ENCODE measurements around the gene PDPN.
"Not testable (repeated sequence)": the region's sequence is repeated elsewhere in the genome, so short reads cannot be mapped to it uniquely, and the experiment has no call there.

PDPN gene, protein sequence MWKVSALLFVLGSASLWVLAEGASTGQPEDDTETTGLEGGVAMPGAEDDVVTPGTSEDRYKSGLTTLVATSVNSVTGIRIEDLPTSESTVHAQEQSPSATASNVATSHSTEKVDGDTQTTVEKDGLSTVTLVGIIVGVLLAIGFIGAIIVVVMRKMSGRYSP

DNA sequence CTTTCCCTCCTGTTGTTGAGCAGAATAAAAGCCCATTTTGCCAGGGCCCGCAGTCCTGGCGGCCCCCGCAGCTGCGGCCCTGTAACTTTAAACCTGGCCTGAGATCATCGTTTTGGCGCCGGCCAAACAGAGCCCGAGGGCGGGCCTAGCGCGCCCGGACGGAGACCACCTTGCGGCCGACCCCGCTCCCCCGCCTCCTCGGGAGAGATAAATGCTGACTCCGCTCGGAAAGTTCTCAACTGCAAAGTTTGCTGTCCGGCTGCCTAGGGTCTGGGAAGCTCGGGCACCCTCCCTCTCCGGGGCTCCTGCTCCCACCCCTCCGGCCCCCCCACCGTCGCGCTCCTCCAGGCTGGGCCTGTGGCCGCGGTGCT, at the start of gene PDPN:
Gene PDPN (plus strand): TSS at position 238 of the 371 bp plus-strand sequence. CDS start 202 bp downstream, outside the sequence.
- DNase-seq = no peak

DNA sequence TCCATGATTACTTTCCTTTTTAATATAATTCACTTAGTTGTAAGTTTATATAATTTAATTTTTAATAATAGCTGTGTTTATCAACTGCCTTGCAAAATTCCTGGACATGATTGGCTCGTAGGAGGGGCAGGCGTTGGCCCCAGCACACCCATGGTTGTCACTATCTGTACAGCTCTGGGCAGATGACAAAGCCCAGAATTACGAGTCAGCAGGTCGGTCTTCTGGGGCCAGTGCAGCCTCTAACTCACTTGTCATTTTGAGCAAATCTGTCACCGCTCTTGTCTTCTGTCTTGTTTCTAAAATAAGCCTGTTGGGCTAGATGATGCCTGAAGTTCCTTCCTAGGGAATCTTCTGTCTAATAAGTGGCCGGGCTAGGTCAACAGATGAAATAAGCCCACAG, 48.4 kb upstream of the PDPN start:
- DNase-seq = no peak

DNA sequence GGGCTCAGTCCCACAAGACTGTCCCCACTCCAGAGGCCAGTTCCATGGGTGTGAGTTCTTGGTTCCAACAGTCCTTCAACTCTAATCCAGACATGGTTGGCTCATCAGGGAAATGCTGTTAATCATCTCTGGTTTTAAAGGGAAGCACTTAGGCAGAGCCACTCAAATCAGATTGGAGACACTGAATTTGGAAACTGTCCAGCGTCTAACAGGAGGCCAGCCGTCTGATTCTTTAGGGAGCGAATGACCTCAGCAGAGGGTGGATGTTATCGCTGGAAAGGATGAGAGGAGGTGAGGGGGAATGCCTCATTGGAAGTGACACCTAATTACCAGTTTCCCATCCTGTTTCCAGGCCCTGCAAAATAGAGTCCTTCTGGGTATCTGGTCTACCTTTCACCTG, 47.1 kb upstream of the PDPN start:
- DNase-seq = no peak

DNA sequence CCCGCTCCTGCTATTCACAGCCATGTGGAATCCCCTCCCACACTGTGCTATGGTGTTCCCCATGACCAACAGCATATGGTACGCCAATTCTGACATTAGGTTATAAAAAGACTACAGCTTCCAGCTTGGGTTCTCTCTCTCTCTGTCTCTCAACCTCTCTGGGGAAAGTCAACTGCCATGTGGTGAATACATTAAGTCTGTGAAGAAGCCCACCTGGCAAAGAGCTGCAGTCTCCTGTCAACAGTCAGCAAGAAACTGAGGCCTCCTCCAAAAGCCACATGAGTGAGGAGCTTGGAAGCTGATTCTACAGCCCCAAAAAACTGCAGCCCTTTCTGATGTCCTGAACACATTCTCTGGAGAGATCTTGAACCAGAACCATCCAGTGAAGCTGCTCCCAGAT, 44.8 kb upstream of the PDPN start:
- DNase-seq = no peak

DNA sequence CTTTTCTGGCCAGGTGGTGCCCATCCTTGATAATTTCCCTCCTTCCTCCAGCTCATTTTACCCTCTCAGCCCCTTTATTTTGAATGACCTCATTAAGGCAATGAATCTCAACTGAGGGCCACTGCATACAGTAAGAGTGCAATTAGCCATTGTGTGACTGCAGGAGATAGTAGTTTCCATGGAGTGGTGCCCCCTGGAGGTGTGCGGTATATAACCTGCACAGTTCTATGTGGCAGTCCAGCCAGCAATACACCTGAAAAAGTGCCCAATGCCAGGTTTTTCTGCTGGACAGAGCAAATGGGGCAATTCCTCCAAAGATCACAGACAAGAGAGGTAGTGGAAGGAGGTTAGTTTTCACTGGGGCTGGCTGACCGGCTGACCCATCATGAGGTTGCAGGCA, 43.9 kb upstream of the PDPN start:
- DNase-seq = no peak

DNA sequence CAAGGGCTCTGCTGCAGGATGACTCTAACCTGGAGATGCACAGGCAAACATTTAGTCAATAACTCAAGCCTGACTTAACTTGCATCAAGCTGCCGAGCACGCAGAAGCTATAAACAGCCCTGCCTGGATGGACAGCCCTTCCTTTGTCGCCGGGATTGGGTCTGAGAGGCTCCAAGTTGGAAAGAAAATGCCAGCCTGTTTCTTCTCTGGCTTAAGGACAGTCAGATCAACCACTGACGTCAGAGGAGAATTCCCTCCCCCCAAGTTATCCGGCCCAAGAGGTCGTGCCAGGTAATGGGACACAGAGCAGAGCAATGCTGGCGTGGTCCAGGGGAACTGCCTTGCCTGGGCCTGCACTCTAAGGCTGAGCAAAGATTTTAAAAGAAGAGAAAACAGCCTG, 42.8 kb upstream of the PDPN start:
- DNase-seq = no peak

DNA sequence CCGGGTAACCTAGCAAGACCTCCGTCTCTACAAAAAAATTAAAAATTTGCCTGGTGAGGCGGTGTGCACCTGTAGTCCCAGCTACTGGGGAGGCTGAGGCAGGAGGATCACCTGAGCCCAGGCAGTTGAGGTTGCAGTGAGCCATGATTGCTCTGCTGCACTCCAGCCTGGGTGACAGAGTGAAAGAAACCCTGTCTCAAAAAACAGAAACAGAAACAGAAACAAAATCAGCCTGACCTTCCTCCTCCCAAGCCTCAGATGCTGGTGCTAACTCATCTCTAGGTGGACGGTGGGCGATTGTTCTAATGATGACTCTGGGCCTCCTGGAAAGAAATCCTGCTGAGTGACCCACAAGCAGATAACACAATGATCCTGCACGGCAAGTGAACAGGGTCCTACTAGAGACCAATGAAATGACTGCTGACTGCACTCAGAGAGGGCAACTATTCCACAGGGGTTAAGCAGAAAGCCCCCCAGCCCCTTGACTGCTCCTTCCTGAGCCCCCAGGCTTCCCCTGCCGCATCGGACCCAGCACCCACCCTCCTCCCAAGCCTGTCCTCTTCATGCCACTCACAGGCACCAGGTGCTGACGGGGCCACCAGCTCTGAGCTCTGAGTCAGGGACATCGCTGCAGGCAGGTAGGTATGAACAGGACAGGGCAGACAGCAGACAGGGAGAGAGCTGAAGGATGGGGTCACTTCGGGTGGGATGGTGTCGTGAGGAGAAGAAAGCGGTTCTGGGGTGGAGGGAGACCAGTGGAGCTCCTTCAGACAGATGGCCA, 42.0 kb upstream of the PDPN start:
- no peak for DNase-seq

DNA sequence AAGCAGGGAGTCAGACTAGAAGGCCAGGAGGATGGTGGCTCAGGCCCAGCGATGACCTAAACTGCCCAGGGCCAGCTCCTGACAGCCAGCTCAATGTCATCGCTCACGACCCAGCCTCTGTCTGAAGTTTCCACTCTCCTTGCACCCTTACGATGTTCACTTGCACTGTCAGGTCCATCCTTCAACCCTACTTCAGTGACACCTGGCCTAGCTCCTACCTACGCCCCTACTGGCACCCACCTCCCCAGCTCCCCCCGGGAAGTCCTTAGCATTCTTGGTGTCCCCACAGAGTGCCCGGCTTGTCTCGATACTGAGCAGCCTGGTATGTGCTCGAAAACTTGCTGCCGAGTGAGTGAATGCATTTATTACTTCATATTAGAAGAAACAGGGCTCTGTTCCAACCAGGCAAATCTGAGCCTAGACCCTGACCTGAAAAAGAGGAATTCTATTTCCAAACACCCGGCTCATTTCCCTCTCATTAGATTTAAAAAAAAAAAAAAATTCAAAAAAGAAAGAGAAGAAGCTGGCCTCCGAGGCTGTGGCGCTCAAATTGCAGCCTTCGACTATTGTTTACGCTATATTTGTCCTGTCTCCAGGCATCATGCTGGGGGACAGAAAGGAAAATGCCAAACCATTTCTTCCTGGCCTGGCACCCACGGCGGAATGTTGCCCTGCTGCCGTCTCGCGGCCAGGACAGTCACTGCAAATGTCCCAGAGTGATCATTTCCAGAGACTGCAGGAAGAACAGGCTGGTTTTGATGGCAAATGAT, 40.0 kb upstream of the PDPN start:
- DNase-seq = no peak

DNA sequence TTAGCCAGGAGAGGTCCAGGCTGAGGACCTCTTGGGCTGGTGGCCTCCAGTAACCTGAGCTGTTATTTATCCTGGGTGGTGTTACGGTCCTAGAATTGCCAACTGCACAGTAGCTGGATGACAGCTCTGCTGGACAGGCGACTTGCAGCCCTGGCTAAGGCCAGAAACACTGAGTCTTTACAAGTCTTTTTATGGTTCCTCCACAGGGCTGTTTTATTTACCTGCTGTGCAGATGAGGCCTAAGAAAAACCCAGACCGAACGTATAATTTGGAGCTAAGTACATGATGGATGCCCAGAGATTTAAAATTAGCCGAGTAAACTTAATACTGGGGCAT, 39.4 kb upstream of the PDPN start:
- no peak for DNase-seq

DNA sequence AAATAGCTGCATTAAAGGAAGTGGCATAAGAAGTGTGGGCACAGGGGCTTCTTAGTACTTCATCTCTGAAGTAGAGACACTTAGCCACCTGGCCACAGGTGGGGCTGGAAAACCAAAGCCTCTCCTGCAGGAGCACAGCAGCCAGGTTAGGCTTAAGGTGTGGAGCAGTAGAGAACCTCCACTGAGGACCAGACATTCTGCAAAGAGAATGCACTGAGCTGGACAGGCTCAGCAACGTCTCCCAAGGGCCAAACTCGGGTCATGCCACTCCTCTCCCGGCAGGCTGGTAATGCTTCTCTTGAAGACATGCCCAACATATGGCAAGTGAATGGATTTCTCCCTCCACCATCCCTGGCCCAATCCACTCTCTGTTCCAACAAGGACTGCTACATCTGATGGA, 36.8 kb upstream of the PDPN start:
- no peak for DNase-seq

DNA sequence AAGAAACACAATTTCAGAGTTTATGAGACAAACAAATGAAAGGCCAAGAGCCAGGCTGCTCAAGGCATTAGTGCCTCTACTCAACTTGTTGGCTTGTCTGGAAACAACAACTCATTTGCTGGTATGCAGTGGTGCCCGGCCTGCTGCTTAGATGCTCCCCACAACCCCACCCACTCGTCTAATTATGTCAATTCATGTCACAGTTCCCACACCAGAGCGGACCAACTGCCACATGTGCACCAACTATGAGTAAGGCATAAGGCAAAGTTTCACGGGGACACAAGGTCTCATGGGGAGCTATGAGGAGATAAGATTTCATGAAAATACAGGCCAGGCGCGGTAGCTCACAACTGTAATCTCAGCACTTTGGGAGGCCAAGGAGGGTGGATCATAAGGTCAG, 35.4 kb upstream of the PDPN start:
- no peak for DNase-seq

DNA sequence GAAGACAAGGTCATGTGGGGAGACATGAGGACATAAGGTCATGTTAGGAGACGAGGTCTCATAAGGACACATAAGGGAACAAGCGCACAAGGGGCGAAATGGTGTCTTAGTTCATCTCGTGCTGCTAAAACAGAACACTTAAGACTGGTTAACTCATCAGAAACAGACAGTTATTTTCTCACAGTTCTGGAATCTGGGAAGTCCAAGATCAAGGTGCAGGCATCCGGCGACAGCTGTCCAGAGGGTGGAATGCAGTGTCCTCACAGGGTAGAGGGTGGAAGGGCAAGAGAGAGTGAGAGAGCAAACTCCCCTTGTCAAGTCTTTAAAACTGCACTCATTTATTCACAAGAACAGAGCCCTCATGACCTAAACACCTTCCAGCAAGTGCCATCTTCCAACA, 34.6 kb upstream of the PDPN start:
- DNase-seq = no peak

DNA sequence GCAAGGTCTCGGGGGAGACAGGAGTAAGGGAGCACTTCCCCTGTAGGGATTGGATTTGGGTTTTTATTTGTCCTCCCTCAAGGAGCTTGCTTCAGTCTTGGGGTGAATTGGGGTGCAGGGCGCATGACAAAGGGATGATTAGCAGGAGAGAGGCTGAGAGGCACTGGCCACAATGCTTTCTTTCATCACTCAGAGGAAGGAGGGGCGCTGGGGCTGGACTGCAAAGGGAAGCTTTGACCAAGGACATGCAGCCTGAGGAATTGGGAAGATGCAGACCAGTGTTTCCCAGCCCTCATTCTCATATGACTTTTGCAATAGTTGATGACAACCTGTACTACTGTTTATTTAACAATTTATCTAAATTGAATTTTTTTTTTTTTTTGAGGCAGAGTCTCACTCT, 34.1 kb upstream of the PDPN start:
- no peak for DNase-seq

DNA sequence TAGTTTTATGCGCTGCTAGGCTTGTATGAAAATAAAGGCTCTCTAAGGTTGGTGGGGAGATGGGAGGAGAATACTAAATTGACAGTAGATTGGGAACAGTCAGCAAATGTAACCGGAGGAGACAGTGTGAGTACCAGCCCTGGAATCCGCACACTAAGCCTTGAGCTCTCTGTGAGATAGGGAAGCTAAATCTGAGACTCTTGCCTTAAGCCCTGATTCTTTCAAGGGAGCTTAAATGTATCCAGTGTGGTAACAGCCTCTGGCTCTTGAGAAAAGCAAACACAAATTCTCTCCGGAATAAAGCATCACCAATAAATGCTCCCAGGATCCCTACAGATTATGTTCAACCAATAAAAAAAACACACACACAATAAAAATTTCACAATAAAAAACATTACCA, 33.0 kb upstream of the PDPN start:
- no peak for DNase-seq

DNA sequence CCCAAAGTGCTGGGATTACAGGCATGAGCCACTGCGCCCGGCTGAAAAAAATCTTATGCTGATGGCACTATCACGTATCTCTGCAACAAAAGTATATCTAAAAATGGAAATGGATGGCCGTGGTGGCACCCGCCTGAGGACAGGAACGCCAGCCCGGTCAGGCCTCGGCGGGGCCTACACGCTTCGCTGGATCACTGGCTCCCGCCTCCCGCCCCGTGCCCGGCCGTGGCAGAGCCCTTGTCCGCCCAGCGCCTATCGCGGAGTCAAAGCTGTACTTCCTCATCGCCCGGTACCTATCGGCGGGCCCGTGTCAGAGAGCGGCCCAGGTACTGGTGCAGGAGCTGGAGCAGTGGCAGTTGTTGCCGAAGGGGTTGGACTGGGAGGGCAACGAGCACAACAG, 28.8 kb upstream of the PDPN start:
- no peak for DNase-seq

DNA sequence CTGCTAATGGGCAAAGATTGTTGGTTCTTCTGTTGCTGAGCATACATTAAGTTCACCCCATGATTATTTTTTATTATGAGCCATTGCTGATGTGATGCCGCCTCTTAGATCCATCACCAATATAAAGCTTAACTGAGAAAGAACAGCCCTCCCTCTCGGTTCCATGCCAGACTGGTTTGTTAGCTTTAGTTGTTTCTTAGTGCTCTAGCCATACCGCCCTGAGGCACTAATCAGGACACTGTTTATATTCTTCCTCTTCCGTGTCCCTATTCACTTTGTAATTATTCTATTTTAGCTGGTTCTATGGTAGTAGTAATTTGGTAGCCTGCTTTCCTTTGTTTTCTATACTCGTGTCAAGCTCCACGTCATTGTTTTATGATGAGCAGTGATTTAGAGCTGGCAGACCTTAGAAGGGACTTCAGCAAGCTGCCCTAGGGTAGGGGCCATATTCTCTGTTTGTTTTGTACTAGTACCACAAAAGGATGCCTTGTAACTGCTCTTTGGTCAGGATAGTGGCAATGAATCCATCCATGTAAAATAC, 27.3 kb upstream of the PDPN start:
- no peak for DNase-seq

DNA sequence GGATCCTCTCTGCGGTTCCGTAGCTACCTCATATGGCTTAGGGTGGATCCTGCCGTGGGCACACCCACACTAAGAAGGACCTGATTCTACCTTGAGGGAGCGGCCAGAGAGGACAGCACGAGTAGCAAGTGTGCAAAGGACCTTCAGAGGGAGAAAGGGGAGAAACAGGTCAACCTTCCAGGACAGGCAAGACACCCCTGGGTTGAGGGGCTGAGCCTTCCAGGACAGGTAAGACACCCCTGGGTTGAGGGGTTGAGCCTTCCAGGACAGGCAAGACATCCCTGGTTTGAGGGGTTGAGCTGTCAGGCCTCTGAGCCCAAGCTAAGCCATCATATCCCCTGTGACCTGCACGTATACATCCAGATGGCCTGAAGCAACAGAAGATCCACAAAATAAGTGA, 23.1 kb upstream of the PDPN start:
- DNase-seq = no peak

DNA sequence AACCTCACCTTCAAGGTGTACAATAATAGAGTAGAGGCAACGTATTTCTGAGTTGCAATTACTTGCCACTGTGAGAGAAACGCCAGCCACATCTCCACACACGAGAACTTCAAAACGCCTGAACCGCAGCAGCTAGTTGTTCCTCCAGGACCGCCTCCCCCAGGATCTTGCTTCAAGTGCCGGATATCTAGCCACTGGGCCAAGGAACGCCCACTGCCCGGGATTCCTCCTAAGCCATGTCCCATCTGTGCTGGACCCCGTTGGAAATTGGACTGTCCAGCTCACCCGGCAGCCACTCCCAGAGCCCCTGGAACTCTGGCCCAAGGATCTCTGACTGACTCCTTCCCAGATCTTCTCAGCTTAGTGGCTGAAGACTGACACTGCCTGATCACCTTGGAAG, 20.7 kb upstream of the PDPN start:
- not testable (repeated sequence) for DNase-seq

DNA sequence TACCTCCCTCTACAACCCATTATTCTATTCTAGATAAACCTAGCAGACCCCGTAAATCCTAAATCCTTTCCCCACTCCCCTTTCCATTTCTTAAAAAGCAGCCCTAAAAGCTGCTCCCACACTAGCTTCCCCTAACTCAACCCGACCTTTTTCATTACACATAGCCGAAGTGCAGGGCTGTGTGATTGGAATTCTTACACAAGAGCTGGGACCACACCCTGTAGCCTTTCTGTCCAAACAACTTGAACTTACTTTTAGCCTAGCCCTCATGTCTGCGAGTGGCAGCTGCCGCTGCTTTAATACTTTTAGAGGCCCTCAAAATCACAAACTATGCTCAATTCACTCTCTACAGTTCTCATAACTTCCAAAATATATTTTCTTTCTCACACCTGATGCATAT, 19.6 kb upstream of the PDPN start:
- no peak for DNase-seq

DNA sequence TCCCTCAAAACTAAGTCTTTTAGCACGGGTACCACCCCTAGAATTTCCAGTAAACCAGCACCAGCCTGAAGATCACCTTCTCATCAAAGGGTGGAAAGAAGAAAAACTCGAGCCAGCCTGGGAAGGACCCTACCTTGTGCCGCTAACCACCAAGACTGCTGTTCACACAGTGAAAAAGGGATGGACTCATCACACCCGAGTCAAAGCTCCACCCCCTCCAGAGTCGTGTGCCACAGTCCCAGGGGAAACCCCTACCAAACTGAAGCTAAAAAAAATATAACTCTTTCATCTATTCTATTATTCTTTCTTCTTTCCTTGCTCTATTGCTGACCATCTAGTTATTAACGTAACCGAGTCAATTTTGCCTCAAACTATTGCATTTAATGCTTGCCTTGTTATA, 13.2 kb upstream of the PDPN start:
- not testable (repeated sequence) for DNase-seq

DNA sequence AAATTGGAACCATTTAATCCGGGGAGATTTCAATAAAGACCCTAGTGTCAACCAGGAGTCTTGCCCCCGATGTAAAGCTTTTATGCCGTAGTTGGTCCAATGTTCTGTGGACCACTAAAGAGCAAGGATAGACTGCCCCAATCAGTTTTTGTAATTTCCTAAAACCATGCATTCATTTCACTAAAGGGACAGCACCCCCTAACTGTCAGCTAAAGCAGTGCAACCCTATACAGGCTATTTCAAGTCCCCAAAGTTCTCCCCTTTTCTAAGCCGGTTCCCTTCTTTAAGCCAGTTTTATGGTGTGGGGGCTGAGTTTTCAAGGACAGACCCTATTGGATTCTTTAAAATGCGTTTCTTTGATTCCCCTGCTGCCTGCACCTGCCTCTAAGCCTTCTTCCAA, 12.7 kb upstream of the PDPN start:
- DNase-seq = no peak

DNA sequence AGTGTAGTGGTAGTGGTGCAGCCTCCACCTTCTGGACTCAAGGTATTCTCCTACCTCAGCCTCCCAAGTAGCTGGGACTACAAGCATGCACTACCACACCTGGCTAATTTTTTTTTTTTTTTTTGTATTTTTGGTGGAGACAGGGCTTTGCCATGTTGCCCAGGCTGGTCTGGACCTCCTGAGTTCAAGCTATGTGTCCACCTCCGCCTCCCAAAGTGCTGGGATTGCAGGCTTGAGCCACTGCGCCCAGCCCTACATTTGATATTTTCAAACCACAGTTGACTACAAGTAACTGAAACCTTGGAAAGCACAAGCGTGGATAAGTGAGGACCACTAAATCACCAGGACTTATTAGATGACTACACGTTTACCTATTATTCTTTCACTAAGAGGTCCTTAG, 10.0 kb upstream of the PDPN start:
- no peak for DNase-seq

DNA sequence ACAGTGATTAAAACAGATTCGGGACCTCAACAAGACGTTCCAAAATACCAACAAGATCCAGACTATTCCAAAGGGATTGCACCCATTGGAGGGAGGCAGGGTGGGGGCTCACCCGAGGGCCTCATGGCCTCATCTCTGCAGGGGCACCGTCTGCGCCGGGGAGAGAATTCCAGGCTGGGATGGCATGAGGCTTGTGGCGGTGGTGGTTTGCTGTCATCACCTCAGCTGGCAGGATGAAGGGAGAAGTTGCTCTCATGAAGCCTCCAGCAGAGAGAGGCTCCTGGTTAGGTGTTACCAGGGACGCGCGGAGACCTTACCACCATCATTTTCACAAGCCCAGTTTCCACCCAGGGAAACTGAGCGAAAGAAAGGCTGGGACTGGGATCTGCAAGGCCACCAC, 6.7 kb upstream of the PDPN start:
- no peak for DNase-seq

DNA sequence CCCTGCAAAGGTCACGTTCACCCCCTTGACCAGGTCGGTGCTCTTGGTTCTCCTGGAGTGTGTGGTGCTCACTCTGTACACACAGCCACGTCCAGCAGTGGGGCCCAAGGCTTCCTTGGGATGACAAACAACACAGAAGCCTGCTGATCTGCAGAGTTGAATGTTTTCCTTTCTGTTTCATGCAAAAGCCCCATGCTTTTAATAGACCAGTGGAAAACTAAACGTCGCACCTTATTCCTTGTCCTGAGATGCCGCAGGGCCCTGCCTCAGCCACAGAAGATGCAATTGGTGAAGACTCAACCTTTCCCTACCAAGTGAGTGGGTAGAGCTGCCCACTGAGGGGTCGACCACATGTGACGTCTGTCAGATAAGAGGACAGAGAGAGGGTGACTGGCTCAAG, 5.8 kb upstream of the PDPN start:
- DNase-seq = no peak
